NOMO-1 (cell line): ENCODE measurements around the gene CDYL.

Experiments used
- DNase-seq, 2 experiments: peaks; one replicate each; lab custom pipeline; 2025; ENCODE audit not compliant: unreplicated experiment in 2 of 2; lab: John Stamatoyannopoulos, UW

Gene CDYL

GRCh38 chr6:4872841-4873240 lies 96.6 kb downstream of the CDYL start:
- no peak for DNase-seq

GRCh38 chr6:4873928-4874327 lies 97.7 kb downstream of the CDYL start:
- no peak for DNase-seq

- DNase-seq, result no peak
Measured at GRCh38 chr6:4879741-4880275, 103.6 kb downstream of the CDYL start.

DNA sequence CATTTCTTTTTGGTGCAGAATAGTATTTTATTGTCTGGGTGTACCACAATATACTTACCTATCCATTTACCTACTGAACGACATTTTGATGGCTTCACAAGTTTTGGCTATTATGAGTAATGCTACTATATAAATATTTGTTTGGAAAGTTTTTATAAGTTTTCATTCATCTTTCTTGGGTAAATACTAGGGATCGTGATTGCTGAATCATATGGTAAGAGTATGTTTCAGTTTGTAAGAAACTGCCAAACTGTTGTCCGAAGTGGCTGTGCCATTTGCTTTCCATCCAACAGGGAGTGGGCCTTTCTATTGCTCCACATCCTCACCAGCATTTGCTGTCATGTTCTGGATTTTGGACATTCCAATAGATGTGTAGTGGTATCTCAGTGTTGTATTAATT lies 104.2 kb downstream of the CDYL start:
- DNase-seq, result no peak

DNA sequence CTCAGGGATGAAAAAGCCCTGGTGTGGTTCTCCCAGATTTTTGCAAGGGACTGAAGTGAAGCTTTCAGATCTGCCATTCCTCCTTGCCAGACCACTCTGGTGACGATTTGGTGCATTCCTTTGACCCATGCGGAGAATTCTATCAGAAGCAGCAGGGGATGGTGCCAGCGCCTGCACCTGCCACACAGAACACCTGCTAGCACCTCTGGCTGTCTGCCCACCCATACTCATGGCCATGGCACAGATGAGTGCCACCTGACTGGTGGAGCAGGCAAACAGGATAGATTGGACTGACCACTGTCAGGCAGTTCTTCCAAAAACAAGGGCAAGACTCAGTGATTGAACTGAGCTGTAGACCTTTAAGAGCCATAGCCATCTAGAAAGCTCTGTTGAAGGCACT lies 107.1 kb downstream of the CDYL start:
- DNase-seq, result no peak

DNA sequence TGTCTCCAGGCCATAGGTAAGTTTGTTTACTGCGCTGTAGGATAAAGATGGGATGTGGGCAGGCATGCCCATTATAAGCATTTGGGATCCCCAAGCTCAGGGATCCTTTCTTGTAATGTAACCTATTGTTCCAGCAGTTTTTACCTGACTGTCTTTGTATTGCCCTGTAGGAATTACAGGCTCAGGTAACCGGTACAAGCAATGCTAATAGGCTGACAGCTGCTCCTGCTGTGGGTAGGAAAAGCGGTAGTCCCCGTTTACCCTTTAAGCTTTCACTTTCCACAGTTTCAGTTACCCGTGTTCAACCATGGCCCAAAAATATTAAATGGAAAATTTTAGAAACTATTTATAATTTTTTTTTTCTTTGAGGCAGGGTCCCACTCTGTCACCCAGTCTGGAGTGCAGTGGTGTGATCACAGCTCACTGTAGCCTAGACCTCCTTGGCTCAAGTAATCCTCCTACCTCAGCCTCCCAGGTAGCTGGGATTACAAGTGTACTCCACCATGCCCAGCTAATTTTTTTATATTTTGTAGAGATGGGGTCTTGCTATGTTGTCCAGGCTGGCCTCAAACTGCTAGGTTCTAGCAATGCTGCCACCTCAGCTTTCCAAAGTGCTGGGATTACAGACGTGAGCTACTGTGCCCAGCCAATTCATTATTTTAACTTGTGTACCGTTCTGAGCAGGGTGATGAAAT lies 108.6 kb downstream of the CDYL start:
- DNase-seq, result peak in 1 of 2 experiments; percentile 17

DNA sequence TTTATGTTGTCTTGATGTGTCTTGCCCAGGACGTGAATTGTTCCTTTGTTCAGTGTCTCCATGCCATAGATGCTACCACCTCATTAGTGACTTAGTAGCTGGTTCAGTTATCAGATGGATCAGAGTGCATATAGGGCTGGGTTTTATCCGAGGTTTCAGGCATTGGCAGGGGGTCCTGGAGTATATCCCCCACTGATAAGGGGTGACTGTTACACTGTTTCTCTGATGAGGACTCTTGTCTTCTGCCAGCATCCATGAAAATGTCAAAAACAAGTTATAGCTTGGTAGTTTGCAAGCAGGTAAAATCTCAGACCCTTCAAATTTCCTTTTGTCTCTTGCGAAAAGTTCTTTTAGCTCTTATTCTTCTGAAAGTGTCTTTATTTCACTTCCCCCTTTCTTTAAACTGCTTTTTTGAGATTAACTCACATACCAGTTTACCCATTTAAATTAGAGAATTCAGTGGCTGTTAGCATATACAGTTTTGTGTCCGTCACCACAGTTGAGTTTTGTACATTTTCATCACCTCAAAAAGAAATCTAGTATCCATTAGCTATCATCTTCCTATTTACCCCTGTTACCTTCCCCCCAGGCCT lies 109.2 kb downstream of the CDYL start:
- DNase-seq, result peak in 1 of 2 experiments; percentile 57

GRCh38 chr6:4888841-4889240 lies 112.6 kb downstream of the CDYL start:
- DNase-seq, result no peak

- peak; percentile 35 to 40 for DNase-seq
Measured at GRCh38 chr6:4889701-4890100, 113.5 kb downstream of the CDYL start.

DNA sequence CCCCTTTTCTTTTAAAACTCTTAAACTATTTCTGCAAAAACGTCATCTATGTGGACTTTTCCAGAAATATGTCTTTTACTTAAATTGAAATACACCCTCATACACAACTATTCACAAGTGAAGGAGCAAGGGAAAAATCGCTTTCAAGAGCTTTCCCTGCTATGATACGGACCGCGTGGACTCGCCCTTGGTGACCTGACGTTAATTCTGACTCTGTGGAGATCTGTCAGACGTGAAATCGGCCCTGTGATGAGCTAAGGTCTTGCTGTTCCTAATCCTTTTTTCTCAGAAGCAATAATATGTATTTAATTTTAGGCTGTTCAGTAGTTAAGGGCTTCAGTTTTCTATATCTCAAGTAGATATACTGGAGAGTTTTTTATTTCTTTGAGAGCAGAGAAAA lies 114.0 kb downstream of the CDYL start:
- no peak for DNase-seq

DNA sequence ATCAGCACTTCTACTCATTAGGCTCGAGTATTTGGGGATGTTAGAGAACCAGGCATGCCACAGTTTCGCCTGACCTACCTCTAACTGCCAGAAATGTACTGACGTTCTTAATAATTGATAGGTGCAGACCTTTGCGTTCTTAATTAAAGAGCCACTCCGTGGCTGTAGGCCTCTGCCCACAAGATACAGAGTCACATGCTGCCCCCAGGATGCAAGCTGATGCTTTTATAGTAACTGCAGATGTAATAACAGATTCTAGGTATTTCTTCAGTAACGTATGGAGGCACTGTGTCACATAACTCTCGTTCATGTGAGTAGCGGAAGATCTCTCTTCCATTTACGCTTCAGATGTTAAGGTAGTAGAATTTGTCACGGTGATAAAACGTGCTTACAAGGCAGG lies 114.4 kb downstream of the CDYL start:
- DNase-seq, result no peak

DNA sequence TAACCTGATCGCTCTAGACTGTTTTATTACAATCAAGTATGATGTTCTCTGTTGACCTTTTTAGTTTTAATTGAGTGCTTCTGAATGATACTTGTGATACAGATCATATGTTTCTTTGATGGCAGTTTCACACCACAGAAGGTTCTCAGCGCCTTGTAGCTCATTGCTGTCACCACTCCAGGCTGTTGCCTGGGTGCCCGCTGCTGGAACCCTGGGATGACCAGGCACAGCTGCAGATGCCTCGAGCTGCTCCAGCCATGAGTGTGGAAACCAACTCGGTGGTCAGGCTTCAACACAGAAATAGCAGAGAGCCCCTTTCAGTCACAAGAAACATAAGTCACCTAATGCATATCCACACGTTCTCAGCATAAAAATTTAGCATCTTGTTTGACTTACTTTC lies 114.9 kb downstream of the CDYL start:
- DNase-seq, result no peak

GRCh38 chr6:4892785-4893485 lies 116.7 kb downstream of the CDYL start:
- no peak for DNase-seq

- no peak for DNase-seq
Measured at GRCh38 chr6:4894049-4894448, 117.8 kb downstream of the CDYL start.

GRCh38 chr6:4895971-4896370 lies 119.8 kb downstream of the CDYL start:
- no peak for DNase-seq

GRCh38 chr6:4896401-4896800 lies 120.2 kb downstream of the CDYL start:
- DNase-seq, result no peak

- DNase-seq, result no peak
Measured at GRCh38 chr6:4899249-4900034, 123.2 kb downstream of the CDYL start.

GRCh38 chr6:4901386-4902061 lies 125.3 kb downstream of the CDYL start:
- peak in 1 of 2 experiments; percentile 70 for DNase-seq

- peak in 1 of 2 experiments; percentile 38 for DNase-seq
Measured at GRCh38 chr6:4902363-4902762, 126.2 kb downstream of the CDYL start.

DNA sequence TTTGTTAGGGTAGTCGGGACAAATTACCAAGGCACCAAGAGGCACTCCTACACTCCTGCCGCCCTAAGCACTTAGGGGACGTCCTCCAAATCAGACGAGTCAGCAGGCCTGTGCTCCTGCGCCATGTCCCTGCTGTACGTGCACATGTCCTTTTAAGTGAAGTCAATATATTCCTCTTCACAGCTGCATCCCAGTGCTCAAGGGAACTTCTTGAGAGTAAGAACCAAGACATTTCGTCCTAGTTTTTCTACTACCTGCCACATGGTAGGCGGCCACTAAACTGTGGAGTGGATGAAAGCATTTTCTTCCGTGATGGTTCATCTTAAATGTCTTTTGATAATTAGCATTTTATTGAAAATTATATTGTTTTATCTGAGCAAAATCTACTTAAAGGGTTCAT lies 126.9 kb downstream of the CDYL start:
- DNase-seq, result no peak
